OCI-LY3 (cell line): Measurements from ENCODE around the gene SLC25A21.

Source experiments
- EZH2phosphoT487 ChIP-seq: fragments of 200-600 bp; shearing (Covaris generic); IDR thresholded peaks from 2 replicates; pipeline ENCODE4 v1.6.1; 2018; ENCODE audit warnings: antibody characterized with exemption, mixed run types, low read depth
- TF ChIP-seq, protein P1 (sequence below): fragments of 200-600, 300-600 bp; sonication (generic); IDR thresholded peaks from 2 replicates; pipeline ENCODE4 v1.5.1; 2014; ENCODE audit warnings: antibody characterized with exemption, low read length, low read depth

DNA sequence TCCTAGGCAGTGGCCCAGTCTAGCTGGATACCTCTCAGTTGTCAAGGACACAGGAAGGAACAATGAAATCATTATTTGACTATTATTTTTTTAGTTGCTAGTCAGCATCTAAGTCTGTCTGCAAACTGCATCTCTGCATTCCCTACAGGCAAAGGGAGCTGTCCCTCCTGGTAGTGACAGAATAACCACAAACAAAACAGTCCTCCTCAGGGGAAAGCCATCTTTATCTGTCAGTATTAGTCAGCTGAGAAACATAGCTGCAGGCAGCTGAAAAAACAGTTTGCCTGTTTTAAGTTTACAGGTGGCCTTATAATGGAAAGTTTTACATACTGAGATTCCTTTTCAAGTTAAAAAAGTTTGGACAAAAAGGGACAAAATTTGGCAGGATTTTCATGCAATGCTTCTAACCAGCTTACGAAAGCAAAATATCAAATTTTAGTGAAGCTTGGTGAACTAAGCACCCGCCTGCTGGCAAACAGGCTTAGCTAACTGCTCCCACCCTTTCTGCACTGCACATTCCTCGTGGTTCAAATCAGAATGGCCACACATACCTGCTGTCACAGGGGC is 29.5 kb downstream of the SLC25A21 start:
- TF ChIP-seq, protein P1, sequence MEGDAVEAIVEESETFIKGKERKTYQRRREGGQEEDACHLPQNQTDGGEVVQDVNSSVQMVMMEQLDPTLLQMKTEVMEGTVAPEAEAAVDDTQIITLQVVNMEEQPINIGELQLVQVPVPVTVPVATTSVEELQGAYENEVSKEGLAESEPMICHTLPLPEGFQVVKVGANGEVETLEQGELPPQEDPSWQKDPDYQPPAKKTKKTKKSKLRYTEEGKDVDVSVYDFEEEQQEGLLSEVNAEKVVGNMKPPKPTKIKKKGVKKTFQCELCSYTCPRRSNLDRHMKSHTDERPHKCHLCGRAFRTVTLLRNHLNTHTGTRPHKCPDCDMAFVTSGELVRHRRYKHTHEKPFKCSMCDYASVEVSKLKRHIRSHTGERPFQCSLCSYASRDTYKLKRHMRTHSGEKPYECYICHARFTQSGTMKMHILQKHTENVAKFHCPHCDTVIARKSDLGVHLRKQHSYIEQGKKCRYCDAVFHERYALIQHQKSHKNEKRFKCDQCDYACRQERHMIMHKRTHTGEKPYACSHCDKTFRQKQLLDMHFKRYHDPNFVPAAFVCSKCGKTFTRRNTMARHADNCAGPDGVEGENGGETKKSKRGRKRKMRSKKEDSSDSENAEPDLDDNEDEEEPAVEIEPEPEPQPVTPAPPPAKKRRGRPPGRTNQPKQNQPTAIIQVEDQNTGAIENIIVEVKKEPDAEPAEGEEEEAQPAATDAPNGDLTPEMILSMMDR = no peak
- TF ChIP-seq EZH2phosphoT487 = no peak
